ENCODE measurements around the gene SMC4. TPM values are rescaled to one million over a fixed set of nuclear protein-coding genes. Genes with fewer than 3 reads are reported as not detected.
"Not testable (repeated sequence)": the region's sequence is repeated elsewhere in the genome, so short reads cannot be mapped to it uniquely, and the experiment has no call there.

SMC4 gene
- total RNA-seq: 75.4 TPM

- ATAC-seq: peak; percentile 99
Measured at GRCh38 chr3:160399125-160400029, at the start of gene SMC4, which contains the start of gene IFT80. TSS of gene SMC4 (plus strand) at chr3:160399650. CDS start at chr3:160400827, 1,177 bp downstream. TSS of gene IFT80 (minus strand) at chr3:160399225. CDS start at chr3:160384600, 14,625 bp downstream.

GRCh38 chr3:160355826-160356225 is 43.6 kb upstream of the SMC4 start:
- no peak for ATAC-seq

GRCh38 chr3:160362896-160363295 is 36.6 kb upstream of the SMC4 start:
- ATAC-seq: not testable (repeated sequence)

- ATAC-seq: no peak
Measured at GRCh38 chr3:160365869-160366522, 33.5 kb upstream of the SMC4 start.

- no peak for ATAC-seq
Measured at GRCh38 chr3:160368804-160369203, 30.6 kb upstream of the SMC4 start.

DNA sequence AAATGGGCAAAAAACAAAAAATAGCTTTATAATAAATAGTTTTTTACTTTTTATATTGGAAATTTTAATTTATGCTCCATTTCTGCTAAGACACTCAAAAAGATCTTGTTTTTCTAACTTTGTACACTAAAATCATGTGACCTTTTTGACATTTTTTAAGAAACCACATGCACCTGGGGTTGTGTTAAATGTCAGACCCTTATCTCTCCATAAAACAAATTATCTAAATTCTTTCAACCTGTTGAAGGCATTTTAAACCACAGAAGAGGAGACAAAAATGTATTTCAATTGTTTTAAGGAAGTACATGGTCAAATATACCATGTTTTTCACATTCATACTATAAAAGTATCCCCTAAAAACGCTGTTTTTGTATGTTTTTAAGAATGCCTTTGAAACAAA is 29.7 kb upstream of the SMC4 start:
- ATAC-seq: no peak

DNA sequence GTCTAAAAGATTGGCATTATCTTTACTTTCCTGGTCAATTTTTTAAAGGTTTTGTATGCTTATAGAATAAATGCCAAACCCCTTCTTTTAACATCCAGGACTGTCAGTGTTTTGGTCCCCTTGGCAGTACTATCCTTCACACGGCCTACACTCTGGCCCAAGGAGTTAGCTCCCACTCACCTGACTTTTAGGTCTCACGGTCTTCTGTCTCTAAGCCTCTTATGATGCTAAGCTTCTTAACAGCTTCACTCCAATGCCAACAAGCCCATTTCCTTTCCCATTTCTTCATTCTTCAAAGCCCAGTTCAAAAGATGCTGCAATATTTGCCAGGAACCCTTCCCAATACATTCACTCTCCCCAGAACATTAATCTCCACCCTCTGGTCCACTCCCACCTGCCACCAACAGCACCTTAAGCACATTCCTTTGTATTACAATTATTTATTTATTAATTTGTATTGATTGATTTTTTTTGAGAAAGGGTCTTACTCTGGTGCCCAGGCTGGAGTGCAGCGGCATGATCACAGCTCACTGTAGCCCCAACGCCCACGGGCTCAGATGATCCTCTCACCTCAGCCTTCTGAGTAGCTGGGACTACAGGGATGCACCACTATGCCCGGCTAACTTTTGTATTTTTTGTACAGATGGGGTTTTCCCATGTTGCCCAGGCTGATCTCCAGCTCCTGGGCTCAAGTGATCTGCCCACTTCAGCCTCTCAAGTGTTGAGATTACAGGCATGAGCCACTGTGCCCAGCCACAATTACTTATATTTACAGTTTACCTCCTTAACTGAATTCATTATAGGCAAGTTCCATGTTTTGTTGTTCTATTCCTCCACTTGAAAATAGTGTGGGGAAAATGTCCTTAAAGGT is 28.2 kb upstream of the SMC4 start:
- ATAC-seq: no peak

DNA sequence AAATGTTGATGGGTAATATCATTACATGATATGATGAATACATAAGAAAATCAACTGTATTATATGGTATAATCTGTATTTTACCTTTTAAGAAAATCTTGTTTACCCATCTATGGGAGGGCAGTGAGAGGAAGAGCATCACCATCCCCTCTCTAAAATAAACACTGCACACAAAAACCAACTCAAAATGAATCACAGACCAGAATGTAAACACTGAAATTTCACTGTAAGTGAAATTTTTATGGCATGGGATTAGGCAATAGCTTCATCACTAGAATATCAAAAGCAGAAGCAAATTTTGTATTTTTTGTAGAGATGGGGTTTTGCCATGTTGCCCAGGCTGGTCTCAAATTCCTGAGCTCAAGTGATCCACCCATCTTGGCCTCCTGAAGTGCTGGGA is 26.7 kb upstream of the SMC4 start:
- ATAC-seq: no peak

DNA sequence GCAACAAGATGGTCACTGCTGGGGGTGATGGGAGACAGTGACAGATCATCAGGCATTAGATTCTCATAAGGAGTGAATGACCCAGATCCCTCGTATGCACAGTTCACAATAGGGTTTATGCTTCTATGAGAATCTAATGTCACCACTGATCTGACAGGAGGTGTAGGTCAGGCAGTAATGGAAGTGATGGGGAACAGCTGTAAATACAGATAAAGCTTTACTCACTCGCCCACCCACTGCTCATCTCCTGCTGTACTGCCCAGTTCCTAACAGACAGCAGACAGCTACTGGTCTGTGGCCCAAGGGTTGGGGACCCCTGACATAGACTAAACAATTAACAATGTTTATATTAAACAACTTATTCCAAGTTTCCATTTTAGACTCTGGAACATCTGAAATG is 25.8 kb upstream of the SMC4 start:
- no peak for ATAC-seq

DNA sequence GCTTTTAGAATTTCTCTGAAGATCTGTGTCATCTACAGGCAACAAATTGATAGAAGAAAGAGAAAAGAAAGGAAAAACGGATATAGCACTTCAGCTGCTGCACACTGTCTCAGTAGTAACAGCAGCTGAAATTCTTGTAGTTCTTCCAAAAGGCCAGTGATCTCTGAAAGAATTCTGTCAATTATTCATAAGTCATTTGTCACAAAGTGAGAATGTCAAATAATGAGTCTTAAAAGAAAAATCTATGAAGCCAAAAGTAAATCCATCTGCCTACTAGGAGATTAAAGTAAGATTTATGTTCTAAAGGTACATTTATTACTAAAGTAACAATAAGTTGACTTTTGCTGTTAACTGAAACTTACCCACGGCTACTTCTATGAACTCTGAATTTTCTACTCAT is 25.0 kb upstream of the SMC4 start:
- ATAC-seq: no peak

DNA sequence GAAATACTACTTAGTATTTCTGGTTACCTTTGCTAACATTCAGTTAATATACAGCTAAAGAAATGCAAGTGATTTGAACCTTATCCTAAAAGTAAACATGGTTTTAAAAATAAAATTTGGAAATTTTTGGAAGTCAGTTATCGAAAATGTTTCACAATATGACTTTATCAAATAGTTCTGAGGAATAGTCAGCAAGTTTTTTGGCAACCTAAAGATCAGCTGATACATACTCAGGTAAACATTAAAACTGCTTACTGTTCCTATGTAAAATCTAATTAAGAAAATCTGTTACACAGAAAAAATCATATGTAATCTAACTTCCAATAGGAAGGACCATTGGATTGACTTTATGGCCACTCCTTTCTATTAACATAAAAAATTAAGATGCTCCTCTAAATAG is 24.5 kb upstream of the SMC4 start:
- ATAC-seq: no peak

- ATAC-seq: no peak
Measured at GRCh38 chr3:160376681-160377080, 22.8 kb upstream of the SMC4 start.

GRCh38 chr3:160378331-160379109 is 20.9 kb upstream of the SMC4 start:
- no peak for ATAC-seq

GRCh38 chr3:160379628-160380214 is 19.7 kb upstream of the SMC4 start:
- no peak for ATAC-seq

DNA sequence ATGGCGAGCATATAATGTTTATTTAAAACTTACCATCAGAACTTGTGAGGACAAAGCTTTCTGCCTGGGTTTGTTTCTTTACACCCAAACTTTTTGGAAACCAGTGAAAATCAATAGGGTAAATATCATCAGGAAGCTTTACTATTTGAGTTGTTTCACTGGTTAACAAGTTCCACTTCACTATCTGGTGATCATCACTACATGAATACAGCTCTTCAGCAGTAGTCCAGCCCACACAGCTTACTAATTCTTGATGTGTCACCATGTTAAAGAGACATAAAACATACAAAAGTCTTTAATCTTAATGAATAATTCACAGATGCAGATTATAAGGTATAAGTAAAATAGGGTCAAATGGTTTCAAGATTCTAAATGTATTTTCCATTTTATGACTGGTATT is 18.0 kb upstream of the SMC4 start:
- ATAC-seq: no peak

GRCh38 chr3:160384639-160385318 is 14.7 kb upstream of the SMC4 start:
- no peak for ATAC-seq

DNA sequence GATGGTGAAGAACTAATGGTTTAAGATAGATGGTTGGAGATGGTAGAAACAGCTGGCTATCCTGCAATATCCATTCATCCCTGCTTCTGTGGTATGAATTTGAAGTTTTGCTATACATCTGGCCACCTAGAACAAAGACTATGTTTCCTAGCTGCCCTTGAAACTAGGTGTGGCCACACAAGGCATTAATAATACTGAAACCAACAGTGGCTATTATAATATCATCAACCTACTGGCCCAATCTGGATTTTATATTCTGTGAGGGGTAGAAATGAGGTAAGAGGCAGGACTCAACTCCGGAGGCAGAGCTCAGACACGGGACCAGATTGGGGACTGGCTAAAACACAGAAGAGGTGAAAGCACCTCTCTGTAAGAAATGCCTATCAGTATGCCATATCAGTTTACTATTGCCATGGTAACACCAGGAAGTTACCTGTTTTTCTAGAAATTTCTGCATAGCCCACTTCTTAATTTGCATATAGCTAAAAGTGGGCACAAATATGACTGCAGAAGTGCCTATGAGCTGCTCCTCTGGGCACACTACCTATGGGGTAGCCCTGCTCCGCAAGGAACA is 8.8 kb upstream of the SMC4 start:
- no peak for ATAC-seq

- ATAC-seq: no peak
Measured at GRCh38 chr3:160392798-160393197, 6.7 kb upstream of the SMC4 start.

- no peak for ATAC-seq
Measured at GRCh38 chr3:160393346-160394008, 6.0 kb upstream of the SMC4 start.

DNA sequence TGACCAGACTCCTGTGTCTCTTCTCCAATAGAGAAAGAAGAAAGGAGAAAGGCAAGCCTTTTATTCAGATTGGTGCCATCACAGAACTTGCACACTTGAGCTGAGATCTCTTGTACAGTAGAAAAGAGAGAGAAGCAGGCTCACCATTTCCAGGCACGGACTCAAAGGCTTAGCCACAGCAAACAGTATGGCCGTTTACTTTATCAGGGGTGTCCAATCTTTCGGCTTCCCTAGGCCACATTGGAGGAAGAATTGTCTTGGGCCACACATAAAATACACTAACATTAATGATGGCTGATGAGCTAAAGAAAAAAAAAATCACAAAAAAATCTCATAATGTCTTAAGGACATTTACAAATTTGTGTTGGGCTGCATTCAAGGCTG is 5.4 kb upstream of the SMC4 start:
- no peak for ATAC-seq
